ENCODE measurements around the gene TP53I11.

Gene TP53I11, protein sequence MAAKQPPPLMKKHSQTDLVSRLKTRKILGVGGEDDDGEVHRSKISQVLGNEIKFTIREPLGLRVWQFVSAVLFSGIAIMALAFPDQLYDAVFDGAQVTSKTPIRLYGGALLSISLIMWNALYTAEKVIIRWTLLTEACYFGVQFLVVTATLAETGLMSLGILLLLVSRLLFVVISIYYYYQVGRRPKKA

GRCh38 chr11:44950625-44951476, at the start of gene TP53I11:
TSS of gene TP53I11 (minus strand) at chr11:44950883. CDS start at chr11:44938335, 12,548 bp downstream.
- peak; percentile 78 for DNase-seq

- DNase-seq = no peak
These were observed 48.4 kb upstream of the TP53I11 start for GRCh38 chr11:44999068-44999467.

DNA sequence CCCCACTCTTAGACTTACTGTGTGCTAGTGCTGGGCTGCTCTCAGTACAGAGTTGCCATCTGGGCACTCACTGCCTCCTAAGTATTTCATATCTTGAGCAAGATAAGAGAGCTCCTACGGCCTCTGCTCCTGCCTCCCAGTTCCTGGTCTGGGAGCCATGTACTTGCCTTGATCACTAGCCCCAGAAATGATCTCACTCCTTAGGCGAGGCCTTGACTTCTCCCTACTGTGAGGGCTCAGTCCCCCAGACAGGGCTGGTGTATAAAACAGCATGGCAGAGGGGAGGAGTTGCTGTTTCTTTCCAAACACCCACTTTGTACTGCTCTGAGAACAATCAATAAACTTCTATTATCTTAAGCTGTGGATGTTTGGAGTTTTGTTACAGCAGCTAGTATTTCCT, 47.4 kb upstream of the TP53I11 start:
- no peak for DNase-seq

GRCh38 chr11:44997566-44997965, 46.9 kb upstream of the TP53I11 start:
- DNase-seq = no peak

DNA sequence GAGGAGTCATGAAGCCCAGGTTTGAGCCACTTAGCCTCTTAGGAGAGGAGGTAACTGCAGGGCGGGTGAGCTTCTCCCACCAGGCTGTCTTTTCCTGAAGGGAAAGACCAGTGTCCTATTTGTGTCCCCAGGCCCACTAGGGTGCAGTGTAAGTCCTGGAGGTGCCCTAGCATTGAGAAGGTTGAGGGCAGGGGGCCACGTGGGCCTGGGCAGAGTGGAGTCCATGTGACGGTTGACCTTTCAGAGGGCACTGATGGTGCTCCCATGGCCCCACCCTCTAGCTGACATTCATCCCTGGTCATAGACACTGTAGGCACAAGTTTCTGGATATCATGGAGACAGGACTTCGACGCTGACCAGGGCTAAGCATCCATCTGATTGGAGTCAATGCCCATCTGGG, 44.1 kb upstream of the TP53I11 start:
- no peak for DNase-seq

GRCh38 chr11:44993971-44994704, 43.5 kb upstream of the TP53I11 start:
- DNase-seq = no peak

DNA sequence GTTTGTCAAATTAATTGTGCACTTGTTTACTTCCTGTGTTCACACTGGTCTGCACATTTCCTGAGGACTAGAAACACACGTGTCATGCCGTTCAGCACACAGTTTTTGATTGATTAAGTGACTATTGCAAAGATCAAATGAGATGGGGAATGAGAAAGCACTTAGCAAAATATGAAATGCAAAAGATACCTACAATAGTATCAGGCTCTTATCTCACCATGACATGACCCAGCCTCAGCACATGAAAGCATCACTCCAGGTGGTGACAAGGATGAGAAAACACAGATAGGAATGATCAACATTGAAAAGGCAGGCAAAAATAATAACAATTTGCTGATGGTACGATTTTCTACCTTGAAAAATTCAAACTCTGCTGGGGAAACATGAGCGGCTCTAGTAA, 42.1 kb upstream of the TP53I11 start:
- DNase-seq = no peak

- no peak for DNase-seq
These were observed 41.5 kb upstream of the TP53I11 start for GRCh38 chr11:44992181-44992582.

GRCh38 chr11:44990665-44991064, 40.0 kb upstream of the TP53I11 start:
- no peak for DNase-seq

GRCh38 chr11:44989831-44990566, 39.3 kb upstream of the TP53I11 start:
- DNase-seq = no peak

- no peak for DNase-seq
These were observed 38.4 kb upstream of the TP53I11 start for GRCh38 chr11:44988981-44989635.

- no peak for DNase-seq
These were observed 37.4 kb upstream of the TP53I11 start for GRCh38 chr11:44988111-44988510.

DNA sequence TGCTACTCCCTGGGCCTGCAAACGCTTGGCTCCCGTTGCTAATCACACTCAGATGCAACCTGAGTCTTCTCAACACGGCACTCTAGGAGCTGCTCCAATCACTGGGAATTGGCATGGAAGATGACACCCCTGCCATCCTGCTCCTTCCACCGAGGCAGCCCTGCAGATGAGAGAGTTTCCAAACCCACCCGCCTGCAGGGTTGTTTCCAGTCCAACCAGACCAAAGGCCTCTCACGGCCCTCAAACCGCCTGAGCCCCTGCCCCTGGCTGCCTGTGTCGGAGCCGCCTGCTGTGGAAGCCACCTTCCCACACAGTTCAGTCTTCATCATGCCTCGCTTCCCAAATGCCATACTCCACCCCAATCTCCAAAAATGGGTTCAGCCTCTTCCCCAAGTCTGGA, 36.8 kb upstream of the TP53I11 start:
- no peak for DNase-seq

GRCh38 chr11:44986315-44986714, 35.6 kb upstream of the TP53I11 start:
- DNase-seq = no peak

- no peak for DNase-seq
These were observed 35.0 kb upstream of the TP53I11 start for GRCh38 chr11:44985721-44986120.

GRCh38 chr11:44983786-44984185, 33.1 kb upstream of the TP53I11 start:
- DNase-seq = no peak

DNA sequence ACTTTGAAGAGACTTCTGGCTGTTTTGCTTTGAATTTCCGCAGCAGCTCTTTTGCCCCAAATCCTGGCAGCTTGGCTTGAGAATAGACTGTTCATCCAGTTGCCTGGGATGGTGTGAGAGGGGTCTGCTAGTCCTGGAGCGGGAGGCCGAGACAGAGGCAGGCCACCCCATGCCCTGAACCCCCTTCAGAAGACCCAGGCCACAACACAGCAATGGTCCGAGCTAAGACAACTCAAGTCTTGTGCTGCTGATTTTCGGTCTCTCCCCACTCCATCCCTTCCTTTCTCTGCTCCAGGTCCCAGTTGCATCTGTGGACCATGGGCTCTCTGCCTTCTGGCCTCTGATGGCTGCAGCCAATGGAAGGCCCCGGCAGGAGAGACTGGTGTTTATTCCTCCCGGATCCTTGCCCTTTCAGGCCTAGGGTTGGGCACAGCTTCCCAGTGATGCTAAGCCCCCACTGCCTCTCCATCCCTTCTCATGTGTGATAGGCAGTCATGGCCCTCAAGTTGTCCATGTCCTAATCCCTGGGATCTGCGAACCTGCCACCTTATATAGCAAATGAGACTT, 31.9 kb upstream of the TP53I11 start:
- DNase-seq = no peak

- no peak for DNase-seq
These were observed 30.1 kb upstream of the TP53I11 start for GRCh38 chr11:44980533-44981427.

- no peak for DNase-seq
These were observed 29.1 kb upstream of the TP53I11 start for GRCh38 chr11:44979543-44980399.

- DNase-seq = no peak
These were observed 28.3 kb upstream of the TP53I11 start for GRCh38 chr11:44978961-44979331.

All from activated CD4-positive, alpha-beta T cell treated with anti-CD3 and anti-CD28 coated beads for 48 hours (primary cell).